Skeletal muscle cell (primary cell): Measurements from ENCODE around the gene TM7SF2.

Experiments
- DNase-seq: peaks from one replicate; pipeline ENCODE4 v3.0.0-alpha.2; 2010; ENCODE audit warnings: low read depth
- H3K4me3 ChIP-seq: 2 replicates; pipeline ENCODE4 v1.5.1; 2011; ENCODE audit warnings: low read depth, mild to moderate bottlenecking, control low read depth, low read length, moderate library complexity

The TM7SF2 gene

DNA sequence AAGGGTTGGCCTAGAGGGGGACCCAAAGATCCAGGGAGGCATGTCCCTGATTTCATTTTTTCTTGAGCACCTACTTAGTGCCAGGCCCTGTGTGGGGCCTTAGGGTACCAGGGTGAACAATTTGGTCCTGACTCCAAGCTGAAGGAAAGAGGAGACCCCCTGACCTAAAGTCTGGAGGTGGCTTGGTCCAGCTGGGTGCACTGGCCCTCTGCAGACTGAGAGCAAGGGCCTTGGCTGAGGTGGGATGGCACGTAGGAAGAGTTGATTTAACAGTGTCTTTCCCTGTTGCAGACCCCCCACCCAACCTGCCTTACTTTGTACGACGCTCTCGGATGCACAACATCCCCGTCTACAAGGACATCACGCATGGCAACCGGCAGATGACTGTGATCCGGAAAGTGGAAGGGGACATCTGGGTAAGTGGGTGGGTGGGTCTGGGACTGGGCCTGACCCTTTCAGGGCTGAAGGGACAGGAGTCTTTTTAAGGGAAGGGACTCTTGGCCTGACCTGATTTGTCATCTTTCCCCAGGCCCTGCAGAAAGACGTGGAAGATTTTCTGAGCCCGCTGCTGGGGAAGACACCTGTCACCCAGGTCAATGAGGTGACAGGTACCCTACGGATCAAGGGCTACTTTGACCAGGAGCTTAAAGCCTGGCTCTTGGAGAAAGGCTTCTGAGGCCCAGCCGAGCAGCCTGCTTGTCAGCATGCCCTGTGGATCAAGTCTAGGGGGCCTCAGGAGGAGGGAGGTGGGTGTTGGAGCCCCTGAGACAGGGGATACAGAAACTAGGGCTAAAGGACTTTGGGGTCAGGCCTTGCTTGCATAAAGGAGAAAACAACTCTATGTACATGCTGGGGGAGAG is 13.8 kb downstream of the TM7SF2 start:
- no peak overlapping the region for H3K4me3 ChIP-seq
- no peak for DNase-seq

DNA sequence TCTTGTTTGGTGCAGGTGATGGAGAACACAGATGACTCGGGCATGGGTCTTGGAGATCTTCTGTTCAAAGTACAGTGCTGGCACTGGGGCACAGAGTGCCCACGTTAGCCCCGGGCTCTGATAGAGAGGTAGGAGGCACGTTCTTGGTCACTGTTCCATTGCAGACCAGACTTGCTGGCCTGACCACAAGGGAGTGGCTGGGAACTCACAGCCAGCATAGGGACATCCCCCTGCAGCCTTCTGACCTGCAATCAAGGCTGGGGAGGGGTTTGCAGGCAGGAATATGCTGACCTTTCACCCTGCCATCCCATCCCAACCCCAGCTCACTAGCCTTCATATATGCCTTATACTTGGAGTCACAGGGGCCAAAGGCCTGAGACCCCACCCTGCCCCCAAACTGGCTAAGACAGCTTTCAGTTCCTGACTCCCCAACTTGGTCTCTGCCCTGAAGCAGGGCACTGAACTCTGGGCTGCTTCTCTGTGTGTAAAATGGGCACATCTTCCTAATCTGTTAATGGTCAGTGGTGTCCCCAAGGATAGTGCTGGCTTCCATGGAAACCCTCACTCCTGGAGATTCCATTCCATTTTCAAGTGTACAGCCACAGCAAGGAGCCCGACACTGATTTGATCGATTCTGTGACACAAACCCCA is 15.1 kb downstream of the TM7SF2 start:
- DNase-seq, result no peak

DNA sequence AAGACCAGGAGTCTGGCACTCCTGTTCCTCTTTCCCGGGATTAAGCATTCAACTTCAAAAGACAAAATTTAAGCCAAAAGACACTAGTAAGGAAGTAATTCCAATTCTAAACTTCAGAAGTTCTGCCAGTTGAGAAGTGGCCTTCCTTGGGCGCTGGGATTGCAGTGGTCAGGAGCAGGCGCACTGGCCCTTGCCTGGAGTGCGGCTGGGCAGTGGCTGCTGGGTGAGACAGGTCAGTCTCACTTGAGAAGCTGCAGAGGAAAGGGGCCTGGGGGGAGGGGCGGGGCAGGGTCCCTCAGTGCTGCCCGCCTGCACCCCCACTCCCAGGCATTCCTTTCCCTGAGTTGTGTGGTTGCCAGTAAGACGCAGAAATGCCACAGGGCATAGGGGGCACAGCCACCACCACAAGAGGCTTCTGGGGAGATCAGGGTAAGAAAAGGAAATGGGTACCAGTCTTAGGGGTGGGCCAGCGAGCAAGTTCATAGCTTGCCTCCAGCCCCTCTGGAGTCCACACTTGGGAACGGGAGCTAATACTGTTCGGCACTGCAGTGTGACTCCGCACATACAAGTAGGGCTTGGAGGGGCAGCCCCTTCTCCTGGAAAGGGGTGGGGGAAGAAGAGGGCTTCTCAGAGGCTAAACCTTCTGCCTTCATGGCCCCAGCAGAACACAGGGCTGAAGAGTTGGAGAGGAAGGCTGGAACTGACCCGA is 16.0 kb downstream of the TM7SF2 start:
- no peak overlapping the region for H3K4me3 ChIP-seq
- no peak for DNase-seq

More for the DNA sequence above, 15.1 kb downstream of the TM7SF2 start:
- H3K4me3 ChIP-seq, result no peak overlapping the region

DNA sequence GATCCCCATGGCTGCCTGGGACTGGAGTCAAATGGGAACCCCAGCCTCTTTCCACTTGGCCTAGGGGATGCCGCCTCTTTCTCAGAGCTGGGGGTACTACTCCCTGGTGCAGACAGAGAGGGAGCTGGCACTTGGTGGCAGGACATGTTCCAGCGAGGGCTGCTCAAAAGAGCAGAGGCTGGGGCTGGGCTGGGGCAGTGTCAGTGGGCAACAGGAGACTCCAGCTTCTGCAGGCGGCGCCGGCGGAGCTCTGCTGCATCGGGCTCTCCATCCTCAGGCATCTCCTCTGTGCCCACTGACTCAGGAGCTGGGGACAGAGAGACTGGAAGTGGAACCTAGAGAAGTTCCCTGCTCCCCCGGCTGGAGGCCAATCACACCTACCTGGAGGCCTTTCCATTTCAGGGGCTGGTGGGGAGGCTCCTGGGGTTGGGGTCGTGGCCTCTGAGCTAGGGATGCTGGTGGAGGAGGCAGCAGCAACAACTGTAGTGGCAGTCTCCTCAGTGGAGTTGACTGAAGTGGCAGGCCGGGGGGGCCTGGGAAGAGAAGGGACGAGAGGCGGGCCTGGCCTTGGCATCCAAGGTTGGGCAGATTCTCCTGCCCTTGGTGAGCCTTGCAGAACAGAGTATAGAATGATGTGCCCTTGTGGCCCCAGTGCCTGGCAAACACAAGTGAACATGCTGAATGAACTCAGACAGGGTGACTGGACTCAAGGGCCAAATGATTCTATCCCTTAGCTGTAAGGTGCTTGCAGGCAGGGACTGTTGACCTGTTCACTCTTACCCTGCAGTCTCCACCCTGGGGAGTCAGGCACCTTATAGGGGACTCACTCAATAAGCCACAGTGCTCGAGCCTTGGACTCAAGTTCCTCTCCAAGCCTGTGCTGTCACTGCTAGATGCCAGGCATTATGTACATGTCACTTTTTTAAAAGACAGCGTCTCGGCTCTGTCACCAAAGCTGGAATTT is 16.8 kb downstream of the TM7SF2 start:
- no peak overlapping the region for H3K4me3 ChIP-seq
- no peak for DNase-seq

DNA sequence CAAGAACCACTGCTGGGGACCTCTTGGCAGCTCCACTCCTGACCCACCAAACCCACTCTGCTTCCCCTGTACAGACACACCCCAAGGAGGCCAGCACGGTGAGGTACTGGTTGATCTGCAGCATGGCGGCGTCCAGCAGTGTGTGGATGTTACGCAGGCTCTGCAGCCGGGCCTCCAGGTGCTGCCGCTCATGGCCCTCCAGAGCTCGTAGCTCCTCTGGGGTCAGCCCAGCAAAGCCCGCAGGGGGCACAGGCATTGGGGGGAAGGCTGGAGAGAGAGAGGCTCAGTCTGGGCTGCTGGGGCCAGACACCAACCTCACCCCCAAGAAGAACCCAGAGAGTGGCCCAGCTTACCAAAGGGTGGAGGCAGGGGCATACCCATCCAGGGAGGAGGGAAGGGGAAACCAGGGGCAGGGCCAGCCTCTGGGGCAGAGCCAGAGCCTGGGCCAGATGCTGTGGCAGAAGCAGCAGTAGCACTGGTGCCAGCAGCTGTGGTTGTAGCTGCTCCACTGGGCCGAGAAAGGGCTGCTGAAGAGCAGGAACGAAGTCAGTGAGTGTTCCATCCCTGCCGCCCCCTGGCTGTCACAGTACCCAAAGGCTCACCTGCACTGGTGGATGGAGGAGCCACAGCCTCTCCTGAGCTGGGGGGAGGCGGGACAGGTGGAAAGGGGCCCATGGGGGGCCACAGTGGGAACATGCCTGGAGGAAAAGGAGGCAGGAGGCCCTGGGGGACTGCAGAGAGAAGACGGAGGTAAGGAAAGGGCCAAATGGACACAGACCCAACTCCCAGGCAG is 18.2 kb downstream of the TM7SF2 start:
- H3K4me3 ChIP-seq, result no peak overlapping the region
- DNase-seq, result no peak

DNA sequence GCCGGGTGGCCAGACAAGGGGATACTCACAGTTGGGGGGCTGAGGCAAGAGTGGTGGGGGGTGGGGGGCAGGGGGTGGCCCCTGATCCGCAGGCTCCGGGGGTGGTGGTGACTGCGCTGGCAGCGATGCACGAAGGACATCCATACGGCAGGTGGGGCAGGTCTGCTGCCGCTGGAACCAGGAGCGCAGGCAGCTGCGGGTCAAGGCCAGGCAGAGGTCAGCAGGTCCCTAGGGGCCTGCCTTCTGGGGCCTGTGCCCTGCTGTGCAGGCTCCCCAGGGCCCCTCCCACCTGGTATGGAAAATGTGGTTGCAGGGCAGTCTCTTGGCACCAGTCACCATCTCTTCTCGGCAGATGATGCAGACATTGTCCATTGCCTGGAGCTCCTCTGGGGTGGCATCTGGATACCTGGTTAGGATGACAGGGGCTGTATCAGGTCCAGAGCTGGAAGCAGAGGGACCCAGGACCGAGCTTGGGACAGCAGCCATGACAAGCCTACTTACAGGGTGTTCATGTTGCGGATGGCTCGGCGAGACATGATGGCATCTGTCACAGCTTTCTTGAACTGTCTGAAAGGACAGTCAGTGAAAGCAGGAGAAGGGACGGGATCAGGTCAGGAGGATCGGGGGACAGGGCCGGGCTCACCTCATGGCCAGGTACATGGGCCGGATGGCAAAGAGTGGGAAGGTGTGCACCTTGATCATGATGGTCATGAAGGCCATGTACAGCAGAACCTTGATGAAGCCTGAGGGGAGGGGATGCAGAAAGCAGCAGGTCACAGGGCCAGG is 19.2 kb downstream of the TM7SF2 start:
- H3K4me3 ChIP-seq, result no peak overlapping the region
- no peak for DNase-seq

DNA sequence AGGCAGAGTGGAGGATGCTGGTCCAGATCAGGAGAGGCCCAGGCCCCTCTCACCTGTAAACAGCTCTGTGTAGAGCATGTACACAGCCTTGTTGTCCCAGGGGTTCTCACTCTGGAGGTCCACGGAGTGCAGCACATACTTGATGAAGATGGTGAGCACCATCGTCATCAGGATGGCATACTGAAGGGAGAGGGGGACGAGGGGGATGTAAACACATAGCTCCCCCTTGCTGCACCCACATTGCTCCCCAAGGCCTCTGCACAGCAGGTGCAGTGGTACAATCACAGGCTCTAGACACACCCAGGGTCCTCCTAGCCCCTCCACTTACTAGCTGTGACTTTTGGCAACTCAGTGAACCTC is 19.7 kb downstream of the TM7SF2 start:
- no peak for DNase-seq
- H3K4me3 ChIP-seq, result no peak overlapping the region

DNA sequence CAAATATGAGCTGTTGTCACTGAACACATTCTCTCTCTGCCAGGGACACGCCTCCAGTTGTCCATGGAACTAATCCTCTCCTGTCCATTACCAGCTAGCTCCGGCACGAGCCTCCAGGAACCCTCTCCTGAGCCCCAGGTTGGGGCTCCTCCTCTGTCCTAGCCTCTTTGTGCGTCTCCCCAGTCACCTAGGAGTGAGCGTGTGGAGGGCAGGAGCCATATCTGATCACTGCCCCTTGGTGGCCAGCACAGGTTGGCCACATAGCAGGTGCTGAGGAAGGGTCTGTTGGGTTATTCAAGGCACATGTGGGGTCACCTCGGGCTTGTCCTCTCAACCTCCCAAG is 20.2 kb downstream of the TM7SF2 start:
- DNase-seq, result no peak
- H3K4me3 ChIP-seq, result no peak overlapping the region

DNA sequence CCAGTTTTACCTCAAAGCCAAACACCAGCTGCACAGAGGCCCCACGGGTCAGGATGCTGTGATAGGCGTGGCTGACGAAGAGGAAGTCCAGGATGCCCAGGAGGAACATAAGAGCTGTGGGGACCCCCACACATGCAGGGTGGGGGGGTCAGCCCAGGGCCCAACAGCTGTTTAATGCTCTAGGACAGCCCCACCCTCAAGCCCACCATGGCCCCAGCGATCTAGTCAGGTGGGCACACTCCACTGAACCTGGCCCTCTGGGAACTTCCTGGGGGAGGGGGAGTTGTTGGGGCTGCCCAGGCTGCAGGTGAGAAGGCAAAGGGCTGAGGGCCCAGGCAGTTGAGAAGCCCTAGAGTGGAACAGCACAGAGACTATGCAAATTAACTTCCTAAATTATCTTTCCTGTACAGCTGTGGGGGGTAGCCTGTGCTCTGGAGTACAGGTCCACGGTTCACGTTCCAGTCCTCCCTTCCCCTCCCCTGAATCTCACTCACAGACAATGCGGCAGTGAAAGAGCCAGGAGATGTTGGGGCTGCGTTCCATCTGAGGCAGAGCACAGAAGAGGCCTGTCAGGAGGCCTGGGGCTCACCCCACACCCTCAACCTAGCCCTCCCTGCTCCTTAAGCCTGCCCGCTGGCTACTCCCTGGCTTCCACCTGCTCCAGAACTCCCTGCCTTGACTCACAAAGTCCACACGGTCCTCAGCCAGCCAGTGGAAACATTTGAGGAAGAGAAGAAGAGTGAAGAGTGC is 20.7 kb downstream of the TM7SF2 start:
- H3K4me3 ChIP-seq, result peak overlapping the region; percentile 95
- no peak for DNase-seq

DNA sequence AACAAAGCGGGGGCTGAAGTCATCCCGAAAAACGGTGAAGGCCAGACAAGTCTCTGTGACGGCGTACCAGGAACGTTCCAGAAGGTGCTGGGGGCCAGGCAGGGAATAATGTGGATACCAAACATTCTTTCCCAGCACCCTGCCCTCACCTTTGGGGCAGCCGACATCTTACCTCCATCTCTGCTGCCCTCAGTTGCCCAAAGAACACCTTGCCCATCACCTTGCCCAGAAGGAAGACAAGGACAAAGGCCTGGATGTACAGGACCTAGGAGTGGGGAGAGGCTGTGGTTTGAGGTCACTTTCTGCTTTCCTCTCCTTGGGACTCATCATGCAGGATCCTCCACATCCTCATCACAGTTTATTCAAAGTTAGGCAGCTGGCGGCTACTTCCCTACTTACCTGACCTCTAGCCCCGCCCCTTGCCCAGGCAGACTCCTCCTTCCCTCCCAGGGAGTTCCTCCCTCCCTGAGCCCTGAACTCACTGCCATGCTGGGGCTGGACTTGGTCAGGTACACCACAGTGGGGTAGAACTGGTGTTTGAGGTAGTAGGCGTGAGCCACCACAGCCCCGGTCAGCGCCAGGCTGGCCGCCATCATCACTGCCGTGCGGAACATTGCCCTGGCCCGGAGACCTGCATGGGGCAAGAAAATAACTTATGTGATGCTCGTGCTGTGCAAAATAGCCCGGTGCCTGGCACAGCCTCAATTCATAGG is 21.5 kb downstream of the TM7SF2 start:
- no peak for DNase-seq
- H3K4me3 ChIP-seq, result peak overlapping the region; percentile 95

DNA sequence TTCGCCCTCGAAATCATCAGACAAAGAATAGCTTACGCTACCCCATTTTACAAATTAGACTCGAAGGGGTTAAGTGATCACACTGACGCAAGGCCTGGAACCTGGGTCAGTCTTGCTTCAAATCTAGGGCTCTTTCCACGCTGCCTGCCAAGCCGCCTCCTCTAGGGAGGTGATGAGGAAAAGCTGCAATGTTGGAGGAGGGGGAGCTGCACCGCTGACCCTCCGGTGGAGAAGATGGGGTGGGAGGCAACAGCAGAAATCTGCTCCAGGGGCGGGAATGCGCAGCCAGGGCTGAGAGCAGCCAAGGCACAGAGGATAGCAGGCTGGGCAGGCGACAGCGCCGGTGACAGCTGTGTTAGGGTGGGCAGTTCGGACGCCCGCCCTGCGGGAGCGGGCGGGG is 22.1 kb downstream of the TM7SF2 start:
- peak overlapping the region; percentile 95 for H3K4me3 ChIP-seq
- no peak for DNase-seq

DNA sequence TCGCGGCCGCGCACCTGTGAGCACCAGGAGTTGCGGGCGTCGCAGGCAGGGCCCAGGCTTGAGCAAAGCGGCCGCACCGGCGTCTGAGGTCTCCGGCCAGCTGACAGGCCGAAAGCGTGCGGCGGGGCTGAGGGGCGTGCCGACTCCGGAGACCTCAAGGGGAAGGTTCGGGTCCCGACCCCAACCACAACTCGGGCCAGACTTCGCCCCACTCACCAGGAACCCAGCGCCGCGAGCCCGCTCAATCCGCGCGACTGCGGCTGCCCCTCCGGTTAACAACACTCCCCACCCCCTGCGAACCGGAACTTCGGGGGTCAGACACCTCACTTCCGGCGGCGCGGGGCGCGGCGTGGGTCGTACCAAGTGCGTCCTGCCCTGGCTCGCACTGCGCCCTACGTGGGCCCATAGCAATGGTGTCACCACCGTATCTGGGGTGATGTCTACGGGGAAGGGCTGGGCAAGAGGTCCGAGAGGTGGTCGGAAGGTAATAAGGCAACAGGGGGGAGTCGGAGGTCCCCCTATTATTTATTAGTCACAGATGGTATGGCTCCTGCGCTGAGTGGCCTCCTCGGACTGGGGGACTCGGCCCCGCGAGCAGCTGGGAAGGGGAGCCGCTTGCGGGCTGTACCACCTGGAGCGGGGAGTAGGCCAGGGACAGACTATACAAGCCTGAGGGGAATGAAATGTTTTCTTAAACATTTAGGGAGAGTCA is 22.7 kb downstream of the TM7SF2 start, which contains the start of gene SYVN1:
Gene SYVN1, minus strand, starts transcription at position 280 of the 712 bp plus-strand sequence. CDS start 918 bp downstream, outside the sequence.
- H3K4me3 ChIP-seq, result peak within 1 kb of the TSS; percentile 95
- DNase-seq, result peak; percentile 59

DNA sequence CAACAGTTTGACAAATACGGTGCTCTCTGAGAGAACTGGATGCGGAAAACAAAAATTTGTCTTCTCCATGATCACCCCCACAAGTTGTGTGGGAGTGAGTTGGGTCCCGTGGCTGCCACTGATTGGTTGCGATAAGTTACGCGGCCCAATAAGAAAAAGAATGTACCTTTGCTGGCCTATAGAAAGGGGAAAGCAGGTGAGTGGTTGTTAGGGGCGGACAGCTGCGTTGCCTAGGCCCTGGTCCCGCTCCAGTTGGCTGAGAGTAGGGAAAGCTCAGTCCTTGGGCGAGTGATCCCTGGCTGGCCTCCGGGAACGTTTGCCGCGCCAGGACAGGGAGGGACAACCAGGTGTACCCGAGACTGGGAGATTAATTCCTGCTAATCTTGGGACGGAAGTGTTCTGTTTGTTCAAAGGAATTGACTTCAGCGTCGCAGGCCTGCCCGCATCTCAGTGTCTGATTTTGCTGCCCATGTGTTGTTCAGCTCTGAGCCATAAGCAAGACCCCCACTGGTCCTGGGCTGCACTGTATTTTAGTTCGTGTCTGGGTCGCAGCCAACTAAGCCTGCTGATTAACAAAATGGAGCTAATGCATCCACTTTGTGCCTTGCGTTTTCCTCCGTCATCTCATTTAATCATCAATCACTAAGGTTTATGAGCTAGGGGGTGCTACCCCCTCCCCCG is 23.4 kb downstream of the TM7SF2 start:
- H3K4me3 ChIP-seq, result peak overlapping the region; percentile 95
- peak; percentile 92 for DNase-seq

DNA sequence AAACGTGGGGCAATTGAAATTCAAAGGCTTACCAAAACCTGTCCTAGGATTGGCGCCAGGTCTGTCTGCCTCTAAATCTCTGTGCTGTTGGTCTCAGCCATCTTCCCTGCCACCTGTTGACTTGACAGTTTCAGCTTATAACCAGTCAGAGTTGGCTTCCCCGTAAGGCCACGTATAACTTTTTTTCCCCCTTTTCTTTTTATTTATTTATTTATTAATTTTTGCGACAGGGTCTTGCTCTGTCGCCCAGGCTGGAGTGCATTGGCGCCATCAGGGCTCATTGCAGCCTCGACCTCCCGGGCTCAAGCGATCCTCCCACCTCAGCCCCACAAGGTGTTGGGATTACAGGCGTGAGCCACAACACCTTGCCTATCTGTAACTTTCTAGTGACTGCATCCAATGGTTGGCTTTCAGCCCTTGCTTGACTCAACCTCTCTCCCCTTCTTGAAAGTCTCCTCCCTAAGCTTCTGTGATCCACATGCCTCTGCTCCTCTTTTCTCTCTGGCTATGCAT is 24.0 kb downstream of the TM7SF2 start:
- H3K4me3 ChIP-seq, result peak overlapping the region; percentile 95
- DNase-seq, result no peak

DNA sequence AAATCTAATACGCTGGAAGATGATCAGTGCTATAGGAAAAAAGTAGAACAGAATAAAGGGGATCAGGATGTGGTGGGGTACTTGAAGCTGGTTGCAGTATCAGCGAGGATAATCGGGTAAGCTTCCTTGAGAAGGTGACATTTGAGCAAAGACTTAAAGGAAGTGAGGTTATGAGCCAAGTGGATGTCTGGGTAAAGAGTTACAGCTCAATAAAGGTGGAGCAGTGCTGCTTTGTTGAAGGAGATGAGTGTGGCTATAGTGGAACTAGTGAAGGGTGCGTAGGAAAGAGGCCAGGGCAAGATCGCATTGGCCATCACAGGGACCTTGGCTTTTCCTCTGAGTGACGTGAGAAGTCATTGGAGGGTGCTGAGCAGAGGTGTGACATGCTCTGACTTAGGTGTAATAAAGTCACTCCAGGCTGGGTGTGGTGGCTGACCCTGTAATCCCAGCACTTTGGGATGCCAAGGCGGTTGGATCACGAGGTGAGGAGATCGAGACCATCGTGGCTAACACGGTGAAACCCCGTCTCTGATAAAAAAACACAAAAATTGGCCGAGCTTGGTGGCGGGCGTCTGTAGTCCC is 24.9 kb downstream of the TM7SF2 start:
- DNase-seq, result no peak
- H3K4me3 ChIP-seq, result no peak overlapping the region
